ENCODE measurements around the gene PELI1. TPM values are rescaled to one million over a fixed set of nuclear protein-coding genes. Genes with fewer than 3 reads are reported as not detected.

Gene PELI1
- total and polyA plus RNA-seq, 2 donors from 2014 or later = 4.6 to 36.9 TPM

DNA sequence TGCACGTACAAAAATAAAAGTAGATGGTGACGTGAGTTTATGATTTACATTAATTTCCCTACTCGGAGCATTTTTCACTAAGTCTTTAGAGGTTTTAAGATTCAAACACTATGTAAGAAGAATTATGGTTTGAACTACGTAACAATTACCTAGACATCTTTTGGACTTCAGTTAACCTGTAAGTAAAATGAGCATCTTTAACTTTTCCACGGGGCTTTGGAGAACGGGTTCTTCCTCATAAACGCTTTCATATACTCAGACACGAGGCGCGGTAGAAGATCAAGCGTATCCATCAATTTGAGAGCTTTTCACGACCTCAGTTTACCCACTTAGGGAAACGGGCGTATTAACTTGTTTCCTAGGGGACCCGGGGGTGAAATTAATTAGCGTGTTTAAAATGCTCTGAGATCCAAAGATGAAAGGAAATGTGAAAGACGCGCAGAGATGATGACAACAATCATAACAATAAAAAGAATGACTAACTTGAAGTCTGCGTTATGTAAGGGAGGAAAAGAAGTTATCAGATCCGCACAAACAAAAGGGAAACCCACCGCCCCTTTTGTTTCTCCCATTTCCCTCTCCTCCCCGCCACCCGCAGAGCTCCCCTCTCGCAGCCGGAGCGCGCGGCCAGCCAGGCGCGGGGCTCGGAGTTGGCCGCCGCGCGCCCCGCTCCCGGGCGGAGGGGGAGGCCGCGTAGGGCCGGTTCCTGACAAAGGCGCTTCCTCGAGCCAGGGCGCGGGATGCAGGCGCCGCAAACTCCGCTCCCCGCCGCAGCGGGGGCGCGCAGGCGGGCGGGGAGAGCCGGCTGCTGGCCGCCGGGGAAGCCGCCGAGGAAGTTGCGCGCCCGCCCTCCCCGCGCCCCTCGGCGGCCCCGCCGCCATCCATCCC, 807 bp downstream of the PELI1 start:
- intact Hi-C loops (cut with DNase I) = no loop called here
- no peak for FAIRE-seq
- peak in 3 of 5 donors; percentile 49 to 71 (median 66) for DNase-seq

DNA sequence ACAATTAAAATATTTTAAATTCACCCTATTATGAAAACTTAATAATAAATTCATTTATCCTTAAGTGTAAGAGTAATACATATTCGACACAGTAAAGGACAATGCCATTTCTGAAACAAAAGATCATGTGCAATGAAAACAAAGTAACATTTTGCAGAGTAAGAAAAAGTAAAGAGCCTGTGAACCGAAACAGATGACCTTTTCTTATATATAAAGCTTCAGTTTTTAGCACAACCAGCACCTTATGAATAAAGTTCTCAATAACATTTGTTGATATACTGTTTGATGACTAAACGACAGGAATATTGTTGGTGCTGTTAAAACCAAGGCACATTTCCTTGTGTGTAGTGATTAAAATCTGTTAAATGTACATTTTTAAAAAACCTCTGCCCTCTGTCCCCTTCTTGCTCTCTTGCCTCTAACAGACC, 1.5 kb downstream of the PELI1 start:
- H3K27me3 ChIP-seq (ENCODE audit: control insufficient read depth, insufficient read depth, low read length) = no peaks in the 10 kb centered on the region
- no peak for TF ChIP-seq CTCF (IDR thresholded peaks at IDR 0.05; ENCODE audit: borderline replicate concordance, extremely low read depth, insufficient read depth)
- peak overlapping the region in 1 of 2 donors; percentile 5 for H3K27ac ChIP-seq (ENCODE audit: low read depth in 2 of 2, low read length in 2 of 2)
- H3K36me3 ChIP-seq (ENCODE audit: control insufficient read depth in 2 of 3, insufficient read depth in 3 of 3, low read length in 3 of 3) = no peaks in the 10 kb centered on the region
- intact Hi-C loops (cut with DNase I) = no loop called here
- no peaks in the 10 kb centered on the region for H3K9me3 ChIP-seq (ENCODE audit: control insufficient read depth in 2 of 3, insufficient read depth in 1 of 3, low read length in 3 of 3)
- peaks cover 0 to 2% (median 2%) of the 10 kb centered on the region in 3 donors for H3K4me1 ChIP-seq (ENCODE audit: control insufficient read depth in 2 of 3, insufficient read depth in 2 of 3, low read depth in 1 of 3, low read length in 3 of 3)
- no peak for FAIRE-seq
- peak overlapping the region; percentile 83 to 94 (median 86) for H3K9ac ChIP-seq (ENCODE audit: low read length in 3 of 3)
- no peak for DNase-seq
- peak overlapping the region; percentile 83 to 86 (median 83) for H3K4me3 ChIP-seq (ENCODE audit: low read length in 3 of 3)

More for the DNA sequence above, 807 bp downstream of the PELI1 start:
- Histone ChIP-seq H3K4me3 (ENCODE audit: low read length in 3 of 3) (peak overlapping the region; percentile 83 to 86 (median 83)), H3K27ac (ENCODE audit: low read depth in 2 of 2, low read length in 2 of 2) (peak overlapping the region; percentile 95 to 97), H3K4me1 (ENCODE audit: control insufficient read depth in 2 of 3, insufficient read depth in 2 of 3, low read depth in 1 of 3, low read length in 3 of 3) (peaks cover 0 to 2% (median 0%) of the 10 kb centered on the region in 3 donors), H3K36me3 (ENCODE audit: control insufficient read depth in 2 of 3, insufficient read depth in 3 of 3, low read length in 3 of 3) (no peaks in the 10 kb centered on the region), H3K27me3 (ENCODE audit: control insufficient read depth, insufficient read depth, low read length) (no peaks in the 10 kb centered on the region), H3K9me3 (ENCODE audit: control insufficient read depth in 2 of 3, insufficient read depth in 1 of 3, low read length in 3 of 3) (no peaks in the 10 kb centered on the region), H3K9ac (ENCODE audit: low read length in 3 of 3) (peak overlapping the region; percentile 83 to 94 (median 86))
- no peak for TF ChIP-seq CTCF (IDR thresholded peaks at IDR 0.05; ENCODE audit: borderline replicate concordance, extremely low read depth, insufficient read depth)

- Histone ChIP-seq H3K9ac (ENCODE audit: low read length in 3 of 3) (peak overlapping the region in 2 of 3 donors; percentile 83 to 94), H3K36me3 (ENCODE audit: control insufficient read depth in 2 of 3, insufficient read depth in 3 of 3, low read length in 3 of 3) (no peaks in the 10 kb centered on the region), H3K27ac (ENCODE audit: low read depth in 2 of 2, low read length in 2 of 2) (peak overlapping the region; percentile 41 to 54), H3K9me3 (ENCODE audit: control insufficient read depth in 2 of 3, insufficient read depth in 1 of 3, low read length in 3 of 3) (no peaks in the 10 kb centered on the region), H3K4me3 (ENCODE audit: low read length in 3 of 3) (peak overlapping the region; percentile 83 to 86 (median 83)), H3K4me1 (ENCODE audit: control insufficient read depth in 2 of 3, insufficient read depth in 2 of 3, low read depth in 1 of 3, low read length in 3 of 3) (peaks cover 0 to 2% (median 2%) of the 10 kb centered on the region in 3 donors), H3K27me3 (ENCODE audit: control insufficient read depth, insufficient read depth, low read length) (no peaks in the 10 kb centered on the region)
- no peak for TF ChIP-seq CTCF (IDR thresholded peaks at IDR 0.05; ENCODE audit: borderline replicate concordance, extremely low read depth, insufficient read depth)
- peak in 2 of 5 donors; percentile 50 to 55 for DNase-seq
- FAIRE-seq = no peak
- intact Hi-C loops (cut with DNase I) = no loop called here
Observed at GRCh38 chr2:64141674-64142405, 2.4 kb downstream of the PELI1 start.
